ENCODE data around the gene S100A8.

Gene S100A8

DNA sequence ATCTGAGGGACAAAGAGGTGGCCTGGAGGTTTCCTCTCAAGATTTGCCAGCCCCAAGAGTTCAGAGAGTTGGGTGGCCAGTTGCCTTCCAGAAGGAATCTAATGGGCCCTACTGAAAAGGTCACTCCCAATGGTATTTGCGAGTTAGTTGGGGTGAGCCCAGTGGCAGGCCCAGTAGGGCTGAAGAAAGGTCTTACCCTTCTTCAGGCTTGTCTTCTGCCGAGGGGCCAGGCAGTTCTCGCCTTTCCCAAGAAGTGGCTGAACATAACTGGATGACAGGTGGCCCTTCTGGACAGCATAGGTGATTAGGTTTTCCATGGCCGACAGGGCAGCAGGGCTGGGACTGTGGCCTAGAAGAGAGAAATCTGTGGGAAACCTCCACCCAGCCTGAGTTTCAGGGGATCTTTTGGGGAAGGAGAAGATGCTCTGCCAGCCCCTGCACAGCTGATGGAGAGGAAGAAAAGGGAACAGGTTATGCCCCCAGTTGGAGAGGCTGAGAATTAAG lies 49.4 kb downstream of the S100A8 start:
- TF ChIP-seq, protein P1, sequence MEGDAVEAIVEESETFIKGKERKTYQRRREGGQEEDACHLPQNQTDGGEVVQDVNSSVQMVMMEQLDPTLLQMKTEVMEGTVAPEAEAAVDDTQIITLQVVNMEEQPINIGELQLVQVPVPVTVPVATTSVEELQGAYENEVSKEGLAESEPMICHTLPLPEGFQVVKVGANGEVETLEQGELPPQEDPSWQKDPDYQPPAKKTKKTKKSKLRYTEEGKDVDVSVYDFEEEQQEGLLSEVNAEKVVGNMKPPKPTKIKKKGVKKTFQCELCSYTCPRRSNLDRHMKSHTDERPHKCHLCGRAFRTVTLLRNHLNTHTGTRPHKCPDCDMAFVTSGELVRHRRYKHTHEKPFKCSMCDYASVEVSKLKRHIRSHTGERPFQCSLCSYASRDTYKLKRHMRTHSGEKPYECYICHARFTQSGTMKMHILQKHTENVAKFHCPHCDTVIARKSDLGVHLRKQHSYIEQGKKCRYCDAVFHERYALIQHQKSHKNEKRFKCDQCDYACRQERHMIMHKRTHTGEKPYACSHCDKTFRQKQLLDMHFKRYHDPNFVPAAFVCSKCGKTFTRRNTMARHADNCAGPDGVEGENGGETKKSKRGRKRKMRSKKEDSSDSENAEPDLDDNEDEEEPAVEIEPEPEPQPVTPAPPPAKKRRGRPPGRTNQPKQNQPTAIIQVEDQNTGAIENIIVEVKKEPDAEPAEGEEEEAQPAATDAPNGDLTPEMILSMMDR (IDR thresholded peaks at IDR 0.05; ENCODE audit: control insufficient read depth, extremely low read depth, insufficient read depth) = no peak
- H3K4me3 ChIP-seq (ENCODE audit: low read depth, low read length) = no peak overlapping the region
- no peak for DNase-seq (ENCODE audit: low read depth)

DNA sequence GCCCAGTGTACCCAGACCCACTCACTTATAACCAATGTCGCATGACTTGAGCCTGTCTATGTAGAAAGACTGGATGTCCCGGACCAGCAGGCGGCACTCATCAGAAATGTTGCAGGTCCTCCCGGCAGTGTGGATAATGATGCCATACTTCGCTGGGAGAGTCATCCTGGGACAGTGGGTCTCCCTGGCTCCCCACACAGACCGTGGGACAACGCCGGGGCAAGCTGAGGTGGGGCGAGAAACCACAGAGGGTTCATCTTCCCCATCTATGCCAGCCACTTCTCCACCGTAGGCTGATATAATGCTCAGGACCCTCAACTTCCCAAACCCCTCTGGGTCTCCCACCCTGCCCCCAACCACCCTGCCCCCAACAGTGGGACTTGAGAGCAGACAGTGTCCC lies 50.5 kb downstream of the S100A8 start:
- DNase-seq (ENCODE audit: low read depth) = no peak
- H3K4me3 ChIP-seq (ENCODE audit: low read depth, low read length) = no peak overlapping the region
- TF ChIP-seq, protein P1 (IDR thresholded peaks at IDR 0.05; ENCODE audit: control insufficient read depth, extremely low read depth, insufficient read depth) = no peak
